Stimulated activated effector memory CD8-positive, alpha-beta T cell treated with anti-CD3 and anti-CD28 coated beads, Interleukin-12 subunit alpha, Interleukin-12 subunit beta, amount 100 ng/mL, for 72 hours (primary cell): ENCODE results near the gene SEC24D.

Experiments
- ATAC-seq: fragments of 150-1000 bp; cut with Tn5 transposase; 2 replicates; pipeline ENCODE4 v1.10.0; 2021
- DNase-seq, 2 donors: peaks; one replicate each; pipeline ENCODE4 v3.0.0; 2021 to 2022; ENCODE audit warnings: low spot score in 2 of 2
- H3K27ac Mint-ChIP-seq: one replicate; pipeline ENCODE4 v1.8.0; 2022; ENCODE audit warnings: mild to moderate bottlenecking, mixed read lengths
- H3K36me3 Mint-ChIP-seq: one replicate; pipeline ENCODE4 v1.8.0; 2022; ENCODE audit warnings: mild to moderate bottlenecking, mixed read lengths
- H3K4me1 Mint-ChIP-seq: one replicate; pipeline ENCODE4 v1.8.0; 2022; ENCODE audit warnings: mixed read lengths
- H3K4me3 Mint-ChIP-seq: one replicate; pipeline ENCODE4 v1.8.0; 2022; ENCODE audit warnings: mild to moderate bottlenecking, mixed read lengths
- H3K9me3 Mint-ChIP-seq: one replicate; pipeline ENCODE4 v1.8.0; 2022; ENCODE audit warnings: mixed read lengths

The SEC24D gene

GRCh38 chr4:118775405-118775804 lies 60.5 kb downstream of the SEC24D start:
- H3K4me1 Mint-ChIP-seq = peaks cover 12% of the 10 kb centered on the region
- H3K4me3 Mint-ChIP-seq = no peak overlapping the region
- H3K27ac Mint-ChIP-seq = no peak overlapping the region
- no peak for DNase-seq
- peaks cover 3% of the 10 kb centered on the region for H3K9me3 Mint-ChIP-seq
- ATAC-seq = no peak
- H3K36me3 Mint-ChIP-seq = peaks cover 13% of the 10 kb centered on the region

GRCh38 chr4:118774989-118775388 lies 60.9 kb downstream of the SEC24D start:
- DNase-seq (no peak), ATAC-seq (no peak)
- H3K4me1 Mint-ChIP-seq = peaks cover 8% of the 10 kb centered on the region
- H3K4me3 Mint-ChIP-seq = no peak overlapping the region
- H3K9me3 Mint-ChIP-seq = peaks cover 2% of the 10 kb centered on the region
- H3K36me3 Mint-ChIP-seq = peaks cover 17% of the 10 kb centered on the region
- no peak overlapping the region for H3K27ac Mint-ChIP-seq

GRCh38 chr4:118774321-118774720 lies 61.6 kb downstream of the SEC24D start:
- no peak overlapping the region for H3K4me3 Mint-ChIP-seq
- no peak overlapping the region for H3K27ac Mint-ChIP-seq
- H3K9me3 Mint-ChIP-seq = no peaks in the 10 kb centered on the region
- no peak for ATAC-seq
- DNase-seq = no peak
- H3K36me3 Mint-ChIP-seq = peaks cover 23% of the 10 kb centered on the region
- peaks cover 6% of the 10 kb centered on the region for H3K4me1 Mint-ChIP-seq

- Mint-ChIP-seq H3K4me1 (peaks cover 6% of the 10 kb centered on the region), H3K4me3 (no peak overlapping the region), H3K27ac (no peak overlapping the region), H3K9me3 (no peaks in the 10 kb centered on the region), H3K36me3 (peaks cover 30% of the 10 kb centered on the region)
- DNase-seq = no peak
- ATAC-seq = no peak
These were observed 62.5 kb downstream of the SEC24D start for GRCh38 chr4:118773429-118773792.

GRCh38 chr4:118772767-118773428 lies 63.0 kb downstream of the SEC24D start:
- no peak for ATAC-seq
- Mint-ChIP-seq H3K4me1 (peaks cover 6% of the 10 kb centered on the region), H3K36me3 (peaks cover 35% of the 10 kb centered on the region), H3K9me3 (no peaks in the 10 kb centered on the region), H3K4me3 (no peak overlapping the region), H3K27ac (no peak overlapping the region)
- no peak for DNase-seq

- DNase-seq (no peak), ATAC-seq (peak; percentile 74)
- H3K9me3 Mint-ChIP-seq = no peaks in the 10 kb centered on the region
- peaks cover 42% of the 10 kb centered on the region for H3K36me3 Mint-ChIP-seq
- H3K4me3 Mint-ChIP-seq = no peak overlapping the region
- no peak overlapping the region for H3K27ac Mint-ChIP-seq
- H3K4me1 Mint-ChIP-seq = peaks cover 6% of the 10 kb centered on the region
These were observed 63.7 kb downstream of the SEC24D start for GRCh38 chr4:118772081-118772766.

GRCh38 chr4:118770741-118771187 lies 65.2 kb downstream of the SEC24D start:
- no peak overlapping the region for H3K27ac Mint-ChIP-seq
- no peak overlapping the region for H3K4me3 Mint-ChIP-seq
- DNase-seq (no peak), ATAC-seq (no peak)
- H3K4me1 Mint-ChIP-seq = peaks cover 6% of the 10 kb centered on the region
- peaks cover 57% of the 10 kb centered on the region for H3K36me3 Mint-ChIP-seq
- H3K9me3 Mint-ChIP-seq = no peaks in the 10 kb centered on the region

GRCh38 chr4:118769161-118769560 lies 66.8 kb downstream of the SEC24D start:
- peaks cover 73% of the 10 kb centered on the region for H3K36me3 Mint-ChIP-seq

GRCh38 chr4:118767109-118767508 lies 68.8 kb downstream of the SEC24D start:
- ATAC-seq = no peak
- no peak overlapping the region for H3K27ac Mint-ChIP-seq
- no peaks in the 10 kb centered on the region for H3K4me1 Mint-ChIP-seq
- no peak overlapping the region for H3K4me3 Mint-ChIP-seq
- DNase-seq = no peak
- no peaks in the 10 kb centered on the region for H3K9me3 Mint-ChIP-seq
- H3K36me3 Mint-ChIP-seq = peaks cover 92% of the 10 kb centered on the region

More at GRCh38 chr4:118769161-118769560, 66.8 kb downstream of the SEC24D start:
- no peak overlapping the region for H3K4me3 Mint-ChIP-seq
- ATAC-seq (no peak), DNase-seq (no peak)
- no peaks in the 10 kb centered on the region for H3K9me3 Mint-ChIP-seq
- H3K4me1 Mint-ChIP-seq = no peaks in the 10 kb centered on the region
- H3K27ac Mint-ChIP-seq = no peak overlapping the region

GRCh38 chr4:118765399-118765798 lies 70.5 kb downstream of the SEC24D start:
- no peaks in the 10 kb centered on the region for H3K4me1 Mint-ChIP-seq
- H3K9me3 Mint-ChIP-seq = no peaks in the 10 kb centered on the region
- peaks cover 97% of the 10 kb centered on the region for H3K36me3 Mint-ChIP-seq
- DNase-seq (no peak), ATAC-seq (no peak)
- H3K4me3 Mint-ChIP-seq = no peak overlapping the region
- H3K27ac Mint-ChIP-seq = no peak overlapping the region

- DNase-seq (no peak), ATAC-seq (no peak)
- peaks cover 99% of the 10 kb centered on the region for H3K36me3 Mint-ChIP-seq
- H3K4me1 Mint-ChIP-seq = peaks cover 14% of the 10 kb centered on the region
- H3K9me3 Mint-ChIP-seq = no peaks in the 10 kb centered on the region
- no peak overlapping the region for H3K4me3 Mint-ChIP-seq
- no peak overlapping the region for H3K27ac Mint-ChIP-seq
These were observed 73.0 kb downstream of the SEC24D start for GRCh38 chr4:118762730-118763477.

GRCh38 chr4:118762155-118762554 lies 73.8 kb downstream of the SEC24D start:
- no peak for ATAC-seq

GRCh38 chr4:118761397-118762016 lies 74.4 kb downstream of the SEC24D start:
- H3K36me3 Mint-ChIP-seq = peaks cover 99% of the 10 kb centered on the region
- no peak overlapping the region for H3K27ac Mint-ChIP-seq
- H3K4me1 Mint-ChIP-seq = peaks cover 14% of the 10 kb centered on the region
- no peak for DNase-seq
- no peak overlapping the region for H3K4me3 Mint-ChIP-seq
- no peaks in the 10 kb centered on the region for H3K9me3 Mint-ChIP-seq
- ATAC-seq = no peak

More at GRCh38 chr4:118762155-118762554, 73.8 kb downstream of the SEC24D start:
- H3K4me3 Mint-ChIP-seq = no peak overlapping the region
- peaks cover 99% of the 10 kb centered on the region for H3K36me3 Mint-ChIP-seq
- H3K4me1 Mint-ChIP-seq = peaks cover 14% of the 10 kb centered on the region
- no peak overlapping the region for H3K27ac Mint-ChIP-seq
- DNase-seq = no peak
- no peaks in the 10 kb centered on the region for H3K9me3 Mint-ChIP-seq

- Mint-ChIP-seq H3K4me1 (peaks cover 14% of the 10 kb centered on the region), H3K4me3 (no peak overlapping the region), H3K27ac (no peak overlapping the region), H3K9me3 (no peaks in the 10 kb centered on the region), H3K36me3 (peaks cover 96% of the 10 kb centered on the region)
- DNase-seq = no peak
- ATAC-seq = no peak
These were observed 75.4 kb downstream of the SEC24D start for GRCh38 chr4:118760493-118760892.

GRCh38 chr4:118760092-118760491 lies 75.8 kb downstream of the SEC24D start:
- peaks cover 14% of the 10 kb centered on the region for H3K4me1 Mint-ChIP-seq
- H3K9me3 Mint-ChIP-seq = no peaks in the 10 kb centered on the region
- H3K36me3 Mint-ChIP-seq = peaks cover 96% of the 10 kb centered on the region
- no peak for ATAC-seq
- DNase-seq = no peak
- no peak overlapping the region for H3K27ac Mint-ChIP-seq
- no peak overlapping the region for H3K4me3 Mint-ChIP-seq
